Measurements from ENCODE around the gene TNFRSF8.

The TNFRSF8 gene

DNA sequence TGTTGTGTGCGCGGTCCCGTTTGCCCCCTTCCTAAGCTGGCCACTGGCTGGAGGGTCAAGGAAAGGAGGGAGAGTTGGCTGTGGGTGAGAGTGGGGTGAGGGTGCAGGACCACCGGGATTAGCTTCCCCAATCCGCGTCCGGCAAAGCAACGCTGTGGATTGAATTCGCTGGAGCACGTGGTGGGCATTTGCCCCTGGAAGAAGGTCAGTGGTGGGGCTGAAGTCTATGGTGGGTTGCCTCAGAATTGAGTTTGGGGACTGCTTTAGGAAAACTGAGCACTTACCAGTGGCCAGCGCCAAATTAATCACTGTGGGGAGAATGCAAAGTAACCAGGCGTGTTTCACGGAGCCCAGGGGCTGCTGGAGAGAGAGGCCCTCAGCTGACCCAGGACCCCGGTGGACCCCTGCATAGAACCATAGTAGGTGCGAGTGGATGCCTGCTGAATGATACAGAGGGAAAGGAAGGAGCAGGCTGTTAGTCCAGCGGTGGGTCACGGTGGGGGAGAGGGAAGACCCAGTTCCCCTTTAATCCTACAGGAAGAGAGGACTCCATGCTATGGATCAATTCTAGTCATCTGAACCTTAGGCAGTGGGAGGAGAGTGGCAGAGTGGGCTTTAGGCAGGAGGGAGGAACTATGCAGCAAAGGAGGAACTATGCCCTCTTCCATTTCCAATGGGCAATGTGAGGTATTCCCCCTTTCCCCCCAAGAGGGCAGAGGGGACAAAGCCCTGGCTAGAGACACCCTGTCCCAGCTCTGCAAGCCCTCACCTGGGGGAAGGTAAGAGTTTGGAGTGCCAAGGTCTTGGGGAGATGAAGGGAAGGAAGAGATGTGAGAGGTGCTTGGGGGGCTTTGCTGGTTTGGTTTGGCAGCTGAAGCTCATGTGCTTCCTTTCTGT lies 1.2 kb downstream of the TNFRSF8 start:
- DNase-seq: no peak

GRCh38 chr1:12065872-12066271 lies 2.8 kb downstream of the TNFRSF8 start:
- DNase-seq: no peak

DNA sequence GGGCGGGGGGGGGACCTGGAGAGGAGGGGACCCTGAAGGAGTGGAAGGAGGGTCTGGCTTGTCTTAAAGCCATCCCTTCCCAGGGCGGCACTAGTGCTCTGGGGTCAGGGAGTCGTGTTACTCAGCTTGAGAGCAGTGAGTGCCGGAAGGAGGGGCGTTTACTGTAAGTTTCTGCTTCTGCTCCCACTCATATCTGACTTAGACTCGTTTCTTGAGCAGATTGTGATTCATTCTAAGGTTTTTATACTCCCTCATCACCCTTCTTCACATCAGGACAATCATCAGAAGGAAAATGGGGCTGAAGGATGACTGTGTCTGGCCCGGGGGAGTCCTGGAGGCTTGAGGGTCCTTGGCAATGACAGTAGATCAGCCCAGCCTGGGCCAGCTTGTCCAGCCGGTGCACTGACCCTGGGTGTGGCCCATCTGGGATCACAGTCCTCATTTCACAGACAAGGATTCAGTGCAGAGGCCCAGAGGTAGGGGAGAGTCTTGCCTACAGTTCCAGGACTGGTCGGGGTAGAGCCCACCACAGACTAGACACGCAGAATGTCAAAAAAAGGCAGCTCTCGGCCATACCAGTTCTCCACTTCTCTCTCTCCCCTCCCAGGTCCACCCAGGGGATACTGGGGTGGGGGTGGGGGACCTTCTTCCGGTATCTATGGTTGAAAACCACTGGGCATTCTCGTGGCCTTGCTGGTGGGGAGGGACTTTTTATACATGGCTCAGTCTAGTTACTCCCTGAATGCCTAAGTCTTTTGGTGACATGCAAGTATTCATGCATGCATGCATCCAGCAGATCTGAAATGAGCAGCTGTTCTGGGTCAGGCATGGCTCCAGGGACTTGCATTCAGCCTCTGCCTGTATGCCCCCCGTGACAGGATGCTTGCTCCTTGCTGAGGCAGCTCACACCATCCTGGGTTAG lies 5.1 kb downstream of the TNFRSF8 start:
- DNase-seq: peak; percentile 18 to 30

DNA sequence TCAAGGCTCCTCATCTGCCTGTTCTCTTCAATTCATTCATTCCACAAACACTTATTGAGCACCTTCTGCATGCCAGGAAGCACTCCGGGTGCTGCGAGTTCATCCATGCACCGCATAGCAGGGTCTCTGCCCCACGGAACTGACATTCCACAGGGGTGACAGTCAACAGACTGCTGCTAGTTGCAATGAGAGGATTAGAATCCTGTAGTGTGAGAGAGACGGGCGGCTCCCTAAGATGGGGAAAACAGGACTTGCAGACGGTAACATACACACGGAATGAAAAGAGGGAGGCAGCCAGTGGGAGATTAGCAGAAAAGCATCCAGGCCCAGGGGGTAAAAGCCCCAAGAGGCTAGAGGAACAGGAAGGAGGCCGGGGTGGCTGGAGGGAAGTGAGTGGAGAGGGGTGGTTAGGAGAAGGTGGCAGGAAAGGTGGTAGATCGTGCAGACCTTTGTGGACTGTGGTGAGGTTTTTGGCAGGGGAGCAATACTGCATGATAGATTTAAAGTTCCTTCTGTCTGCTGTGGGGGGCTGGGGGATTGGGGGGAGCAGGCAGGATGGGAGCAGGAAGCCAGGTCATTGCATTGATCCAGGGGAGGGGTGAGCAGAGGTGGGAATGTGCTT lies 6.6 kb downstream of the TNFRSF8 start:
- DNase-seq: no peak

DNA sequence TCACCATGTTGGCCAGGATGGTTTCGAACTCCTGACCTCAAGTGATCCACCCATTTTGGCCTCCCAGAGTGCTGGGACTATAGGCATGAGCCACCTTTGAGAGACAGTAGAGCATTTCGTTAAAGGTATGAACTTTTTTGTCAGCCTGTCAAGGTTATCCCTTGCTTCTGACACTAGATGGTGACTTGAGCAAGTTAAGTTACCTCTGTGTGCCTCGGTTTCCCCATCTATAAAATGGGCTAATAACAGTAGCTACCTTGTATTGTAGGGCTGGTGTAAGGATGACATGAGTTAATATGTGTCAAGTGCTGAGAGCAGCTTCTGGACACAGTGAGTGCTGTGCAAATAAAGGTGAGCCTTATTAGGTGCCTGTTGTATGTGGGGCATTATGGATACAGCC lies 8.8 kb downstream of the TNFRSF8 start:
- DNase-seq: no peak

- DNase-seq: no peak
Measured at GRCh38 chr1:12072741-12073140, 9.6 kb downstream of the TNFRSF8 start.

- no peak for DNase-seq
Measured at GRCh38 chr1:12073796-12074195, 10.7 kb downstream of the TNFRSF8 start.

- DNase-seq: no peak
Measured at GRCh38 chr1:12075195-12076114, 12.4 kb downstream of the TNFRSF8 start.

GRCh38 chr1:12076425-12077005 lies 13.4 kb downstream of the TNFRSF8 start:
- DNase-seq: no peak

GRCh38 chr1:12078575-12078937 lies 15.5 kb downstream of the TNFRSF8 start:
- no peak for DNase-seq

GRCh38 chr1:12078938-12079861 lies 16.1 kb downstream of the TNFRSF8 start:
- DNase-seq: peak in 1 of 2 experiments; percentile 26

GRCh38 chr1:12080156-12080555 lies 17.1 kb downstream of the TNFRSF8 start:
- DNase-seq: no peak

DNA sequence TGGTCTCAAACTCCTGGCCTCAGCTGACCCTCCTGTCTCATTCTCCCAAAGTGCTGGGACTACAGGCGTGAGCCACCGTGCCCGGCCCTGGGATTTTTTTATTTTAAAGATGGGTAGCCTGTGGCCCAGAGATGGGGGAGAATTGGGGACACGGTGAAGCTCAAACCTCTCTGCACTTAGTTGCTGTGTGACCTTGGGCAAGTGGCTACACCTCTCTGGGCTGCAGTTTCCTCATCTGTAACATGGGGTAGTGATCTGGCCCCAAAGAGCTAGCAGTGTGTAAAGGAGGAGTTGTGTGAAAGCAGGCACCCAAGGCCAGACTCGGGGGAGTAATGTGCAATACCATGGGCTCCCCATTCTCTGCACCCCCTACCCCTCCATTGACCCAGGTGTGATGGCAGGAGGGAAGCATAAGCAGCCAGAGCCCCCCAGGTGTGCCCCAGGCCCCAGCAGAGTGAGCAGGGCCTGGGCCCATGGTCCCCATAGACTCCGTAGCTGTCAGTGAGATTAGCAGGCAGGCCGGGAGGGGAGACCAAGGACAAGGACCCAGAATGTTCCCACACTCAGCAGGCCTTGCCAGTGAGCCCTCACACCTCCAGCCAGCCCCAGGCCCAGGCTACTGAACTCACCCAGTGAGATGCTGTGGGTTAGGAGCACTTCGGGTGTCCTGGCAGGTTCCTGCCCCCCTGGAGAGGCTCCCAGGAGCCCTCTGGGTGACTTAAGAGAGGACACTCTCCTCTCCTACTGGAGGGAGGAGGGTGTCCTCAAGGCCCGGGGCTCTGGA lies 17.9 kb downstream of the TNFRSF8 start:
- no peak for DNase-seq

GRCh38 chr1:12081648-12082396 lies 18.7 kb downstream of the TNFRSF8 start:
- no peak for DNase-seq

DNA sequence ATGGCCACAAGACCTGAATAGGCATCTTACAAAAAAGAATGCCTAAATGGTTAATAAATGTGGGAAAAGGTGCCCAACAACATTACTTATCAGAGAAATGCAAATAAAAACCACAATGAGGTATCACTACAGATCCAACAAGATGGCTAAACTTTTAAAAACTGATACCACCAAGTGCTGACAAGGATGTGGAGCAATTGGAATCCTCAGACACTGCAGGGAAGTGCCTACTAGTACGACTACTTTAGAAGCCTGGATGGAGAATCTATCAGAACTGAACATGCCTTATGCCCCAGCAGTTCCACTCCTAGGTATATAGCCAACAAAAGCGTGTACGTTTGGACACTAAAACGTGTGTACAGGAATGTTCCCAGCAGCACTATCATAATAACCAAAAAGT lies 19.9 kb downstream of the TNFRSF8 start:
- DNase-seq: no peak

- no peak for DNase-seq
Measured at GRCh38 chr1:12083766-12084165, 20.7 kb downstream of the TNFRSF8 start.

GRCh38 chr1:12085643-12086260 lies 22.6 kb downstream of the TNFRSF8 start:
- DNase-seq: no peak

DNA sequence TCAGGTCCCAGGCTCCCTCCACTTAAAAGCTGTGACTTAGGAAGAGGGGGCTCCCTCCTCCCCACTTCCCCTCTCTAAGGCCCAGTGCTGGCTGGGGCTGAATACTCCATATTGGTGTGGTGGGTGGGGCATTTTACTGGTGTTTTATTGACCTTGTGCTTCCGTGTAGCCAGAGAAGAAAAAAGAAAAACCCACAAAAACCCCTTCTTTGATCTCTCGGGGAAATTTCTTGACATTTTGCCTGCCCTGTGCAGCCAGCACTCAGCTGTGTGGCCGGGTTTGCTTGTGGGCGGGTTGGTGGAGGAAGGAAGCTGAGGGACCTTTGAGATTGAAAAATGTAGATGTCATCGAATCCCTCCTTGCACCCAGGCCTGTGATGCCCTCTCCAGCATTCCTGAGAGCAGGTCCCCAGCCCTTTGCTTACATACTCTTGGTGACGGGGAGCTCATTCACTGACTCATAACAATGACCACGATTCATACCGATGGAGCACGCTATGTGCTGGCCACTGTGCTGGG lies 24.8 kb downstream of the TNFRSF8 start:
- DNase-seq: peak; percentile 28 to 35

Measured in activated CD4-positive, alpha-beta T cell treated with anti-CD3 and anti-CD28 coated beads, Interleukin-2, amount 50 U/mL, for 4 hours (primary cell).